GM18505 (cell line): ENCODE data around the gene OPA1.

Source experiments
- ATAC-seq: cut with Tn5 transposase; IDR thresholded peaks from one replicate; pipeline ENCODE4 v1.9.1; 2021; ENCODE audit not compliant: unreplicated experiment
- POLR2A ChIP-seq: IDR thresholded peaks from 4 replicates; pipeline ENCODE4 v1.6.1; 2011; ENCODE audit warnings: borderline replicate concordance; ENCODE audit not compliant: insufficient read depth, insufficient read length; ENCODE audit errors: extremely low read depth

The OPA1 gene

GRCh38 chr3:193714523-193715137, 121.6 kb downstream of the OPA1 start:
- no peak for ATAC-seq
- TF ChIP-seq POLR2A = no peak

DNA sequence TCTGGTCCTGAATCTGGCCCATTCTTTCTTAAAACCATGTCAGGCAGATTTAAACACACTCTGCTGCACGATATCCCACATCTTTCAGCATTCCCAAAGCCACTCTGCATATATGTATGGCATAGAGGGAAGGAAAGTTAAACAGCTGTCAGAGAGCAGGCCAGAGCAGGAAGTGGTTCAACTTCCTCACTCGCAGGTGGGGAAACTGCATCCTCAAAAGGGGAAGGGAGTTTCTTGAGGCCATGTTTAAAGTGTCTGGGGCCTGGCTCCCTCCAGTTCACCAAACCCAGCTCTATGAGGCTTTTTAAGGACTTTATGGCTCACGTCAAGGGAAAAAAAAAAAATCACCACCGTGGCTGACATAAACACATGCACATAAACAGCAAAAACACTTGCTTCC, 123.1 kb downstream of the OPA1 start:
- ATAC-seq = no peak
- no peak for TF ChIP-seq POLR2A

- no peak for ATAC-seq
- no peak for TF ChIP-seq POLR2A
Observed at GRCh38 chr3:193719735-193720134, 126.7 kb downstream of the OPA1 start.

DNA sequence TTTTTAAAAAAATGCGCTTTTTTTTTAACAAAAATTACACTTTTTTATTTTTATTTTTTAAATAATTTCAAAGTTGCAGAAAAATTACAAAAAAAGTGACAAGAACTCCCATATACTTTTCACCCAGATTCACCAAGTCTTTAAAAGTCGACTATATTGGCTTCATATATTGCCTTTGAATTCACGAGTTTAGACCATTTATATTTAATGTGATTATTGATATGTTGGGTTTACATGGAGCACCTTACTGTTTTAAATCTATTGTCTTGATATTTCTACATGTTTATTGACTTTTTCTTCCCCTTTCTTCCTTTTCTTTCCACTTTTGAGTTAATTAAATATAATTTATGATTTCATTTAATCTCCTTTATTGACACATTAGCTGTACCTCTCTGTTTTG, 127.2 kb downstream of the OPA1 start:
- no peak for ATAC-seq
- TF ChIP-seq POLR2A = no peak

DNA sequence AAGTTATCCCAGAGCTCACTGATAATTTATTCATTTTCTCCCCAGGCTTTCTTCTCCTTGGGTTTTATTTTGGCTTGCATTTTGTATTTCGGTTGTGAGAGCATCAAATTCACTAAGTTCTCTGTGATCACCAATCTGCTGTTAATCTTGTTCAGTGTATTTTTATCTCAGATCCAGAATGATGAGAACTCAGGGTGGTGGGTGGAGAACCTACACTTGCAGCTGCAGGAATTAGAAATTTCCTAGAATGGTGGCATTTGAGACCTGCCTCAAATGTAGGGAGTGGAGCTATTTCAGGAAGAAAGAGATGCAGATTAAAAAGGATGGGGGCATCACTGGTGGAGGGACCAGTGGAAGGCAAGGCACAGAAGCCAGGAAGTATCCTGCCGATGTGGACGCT, 129.6 kb downstream of the OPA1 start:
- no peak for ATAC-seq

DNA sequence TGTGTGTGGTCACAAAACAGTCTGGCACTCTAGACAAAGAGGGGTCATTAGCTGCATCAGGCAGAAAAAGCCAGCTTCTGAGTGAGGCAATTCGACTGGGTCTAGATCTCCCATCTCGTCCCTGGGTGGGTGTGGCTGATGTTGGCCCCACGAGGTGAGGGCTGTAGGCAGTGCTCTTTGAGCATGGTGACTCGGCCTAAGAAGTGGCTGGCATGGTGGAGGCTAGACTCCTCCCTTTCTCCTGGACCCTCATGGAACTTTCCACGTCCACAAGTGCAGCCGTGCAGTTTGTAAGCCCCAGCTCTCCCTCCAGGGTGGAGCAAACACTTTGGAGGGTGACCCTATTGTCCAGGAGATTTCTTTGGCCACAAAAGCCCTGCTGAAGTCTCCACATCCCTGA, 134.1 kb downstream of the OPA1 start:
- ATAC-seq = no peak
- TF ChIP-seq POLR2A = no peak

More for the DNA sequence above, 129.6 kb downstream of the OPA1 start:
- TF ChIP-seq POLR2A = no peak

GRCh38 chr3:193728429-193729087, 135.6 kb downstream of the OPA1 start:
- no peak for TF ChIP-seq POLR2A
- no peak for ATAC-seq

- TF ChIP-seq POLR2A = no peak
- no peak for ATAC-seq
Observed at GRCh38 chr3:193729088-193729465, 136.1 kb downstream of the OPA1 start.

GRCh38 chr3:193729601-193730000, 136.6 kb downstream of the OPA1 start:
- no peak for TF ChIP-seq POLR2A
- no peak for ATAC-seq

DNA sequence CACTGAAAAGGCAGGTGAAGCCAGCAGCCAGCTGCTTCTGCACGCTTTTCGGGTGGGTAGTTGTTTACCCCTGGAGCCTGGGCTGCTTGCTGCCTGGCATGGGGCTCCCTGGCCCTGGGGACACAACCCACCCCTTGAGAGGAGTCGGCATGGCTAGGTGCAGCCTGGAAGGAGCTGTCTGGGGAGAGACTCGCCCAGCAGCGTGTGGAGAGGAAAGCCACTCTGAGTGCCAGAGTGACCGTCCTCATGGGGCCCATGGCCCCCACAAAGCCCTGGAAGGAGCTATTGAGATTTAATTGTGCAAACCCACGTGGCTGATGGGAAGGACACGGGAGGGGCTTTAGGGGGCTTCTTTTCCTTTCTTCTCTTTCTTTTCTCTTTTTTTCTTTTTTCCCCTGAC, 137.5 kb downstream of the OPA1 start:
- ATAC-seq = no peak
- no peak for TF ChIP-seq POLR2A

GRCh38 chr3:193730976-193731375, 138.0 kb downstream of the OPA1 start:
- no peak for TF ChIP-seq POLR2A
- no peak for ATAC-seq

- no peak for TF ChIP-seq POLR2A
- ATAC-seq = no peak
Observed at GRCh38 chr3:193731656-193732055, 138.6 kb downstream of the OPA1 start.

DNA sequence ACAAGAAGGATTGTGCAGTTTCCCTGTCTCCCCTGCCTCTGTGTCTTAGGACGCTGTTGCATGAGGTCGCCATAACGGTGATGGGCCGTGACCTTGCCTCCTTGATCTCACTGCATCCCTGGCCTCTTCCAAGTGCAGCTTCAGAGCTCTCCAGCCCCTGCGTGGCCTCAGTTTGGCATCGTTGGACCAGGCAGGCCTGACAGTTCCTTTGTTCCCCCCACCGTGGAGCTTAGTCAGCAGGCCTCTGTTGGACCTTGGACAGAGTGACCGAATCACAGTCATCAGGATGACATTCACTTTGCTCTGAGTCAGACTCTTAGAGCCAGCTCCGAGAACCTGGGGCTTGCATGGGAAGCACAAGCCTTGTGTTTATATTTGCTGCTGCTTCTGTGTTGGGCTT, 139.4 kb downstream of the OPA1 start:
- no peak for ATAC-seq
- no peak for TF ChIP-seq POLR2A

DNA sequence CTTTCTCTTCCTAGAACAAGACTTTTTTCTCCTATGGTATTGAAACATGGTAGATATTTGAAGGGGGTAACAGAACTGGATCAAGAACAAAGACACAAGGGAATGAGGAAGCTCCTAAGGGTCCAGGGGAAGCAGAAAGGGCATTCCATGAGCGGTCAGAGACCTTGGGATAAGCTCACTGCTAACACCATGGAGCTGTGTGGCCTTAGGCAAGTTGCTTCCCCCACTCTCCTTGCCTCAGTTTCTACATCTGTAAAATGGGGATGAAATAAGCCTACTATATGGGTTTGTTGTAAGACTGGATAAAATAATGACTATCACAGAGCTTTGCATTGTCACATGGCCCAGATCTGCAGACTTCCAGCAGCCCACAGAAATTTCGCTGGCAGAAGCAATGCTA, 139.8 kb downstream of the OPA1 start:
- no peak for TF ChIP-seq POLR2A
- no peak for ATAC-seq
